Transverse colon (tissue), 4 donors: Measurements from ENCODE around the gene GOLIM4. TPM values are rescaled to one million over a fixed set of nuclear protein-coding genes. Genes with fewer than 3 reads are reported as not detected.

Source experiments
- DNase-seq: peaks from one replicate; pipeline ENCODE4 v3.0.0-alpha.2; 2019
- H3K27ac ChIP-seq, 4 donors: fragments of 200-600 bp; sonication (generic); 2 replicates each; pipeline ENCODE4 v1.5.1; 2016 to 2018; ENCODE audit warnings: inconsistent platforms in 4 of 4
- H3K27me3 ChIP-seq: fragments of 200-600 bp; sonication (generic); 2 replicates; pipeline ENCODE4 v1.5.1; 2017; ENCODE audit warnings: inconsistent platforms
- H3K36me3 ChIP-seq, 4 donors: fragments of 200-600 bp; sonication (generic); 2 replicates each; pipeline ENCODE4 v1.5.1; 2017 to 2019; ENCODE audit warnings: inconsistent platforms in 4 of 4
- H3K4me1 ChIP-seq, 4 donors: fragments of 200-600 bp; sonication (generic); 2 replicates each; pipeline ENCODE4 v1.5.1; 2017 to 2020; ENCODE audit warnings: inconsistent platforms in 4 of 4
- H3K4me3 ChIP-seq, 4 donors: fragments of 200-600 bp; sonication (generic); 1 replicate in 1 of 4; 2 replicates in 3 of 4; pipeline versions ENCODE4 v1.5.1 to v1.6.1; 2017 to 2019; ENCODE audit warnings: inconsistent platforms in 4 of 4
- H3K9me3 ChIP-seq, 2 donors: fragments of 200-600 bp; sonication (generic); 2 replicates each; pipeline ENCODE4 v1.5.1; 2017 to 2019; ENCODE audit warnings: inconsistent platforms in 2 of 2
- EP300 ChIP-seq: sonication (generic); formaldehyde crosslinking; IDR thresholded peaks from one replicate; pipeline ENCODE4 v1.6.1; 2017; ENCODE audit warnings: antibody characterized with exemption, low read depth
- POLR2A ChIP-seq: fragments of 450-650 bp; IDR thresholded peaks from one replicate; pipeline ENCODE4 v1.6.1; 2016; ENCODE audit warnings: antibody characterized with exemption, mild to moderate bottlenecking, moderate library complexity
- POLR2AphosphoS5 ChIP-seq, 3 donors: sonication (generic); formaldehyde crosslinking; IDR thresholded peaks; one replicate each; pipeline ENCODE4 v1.6.1; 2016; ENCODE audit warnings: antibody characterized with exemption in 3 of 3
- WGBS, 2 donors: methylation state at CpG; one replicate each; pipeline ENCODE4 v1.1.5; 2018; ENCODE audit warnings: low coverage in 1 of 2; 5-methylcytosine and 5-hydroxymethylcytosine counted together
- in situ Hi-C, 4 donors: fragments of 200-750 bp; cut with MboI; loops; one replicate each; pipeline versions ENCODE4 v1.15.0 to v1.15.1; 2017; ENCODE audit warnings: low sequenced_read_pairs in 3 of 4, low pct_ligation_motif_present in 1 of 4, low pct_unique_long_range_greater_than_20kb in 1 of 4
- intact Hi-C: fragments of 100-400 bp; cut with DNase I; formaldehyde crosslinking; loops from one replicate; pipeline ENCODE4 v1.15.1; 2023; ENCODE audit warnings: low total_unique reads
- total RNA-seq, 4 donors: library from RNA; depleted of rRNA; stranded (reverse); fragments of >200 nt; gene quantifications; one replicate each; pipeline ENCODE4 v1.1.0, GENCODE V29; 2016
- TF ChIP-seq, protein P1 (sequence below), 5 experiments: fragments of 200-600 bp in 3 of 5; fragments of 450-650 bp in 2 of 5; sonication (generic) in 3 of 5; IDR thresholded peaks; 1 replicate in 2 of 5; 2 replicates in 3 of 5; pipeline ENCODE4 v1.5.1; 2016 to 2017; ENCODE audit warnings: antibody characterized with exemption in 5 of 5, inconsistent platforms in 3 of 5, mild to moderate bottlenecking in 2 of 5, moderate library complexity in 1 of 5

The GOLIM4 gene
- total RNA-seq, 4 donors from 2014 or later: 87.2 to 120 (median 101) TPM

DNA sequence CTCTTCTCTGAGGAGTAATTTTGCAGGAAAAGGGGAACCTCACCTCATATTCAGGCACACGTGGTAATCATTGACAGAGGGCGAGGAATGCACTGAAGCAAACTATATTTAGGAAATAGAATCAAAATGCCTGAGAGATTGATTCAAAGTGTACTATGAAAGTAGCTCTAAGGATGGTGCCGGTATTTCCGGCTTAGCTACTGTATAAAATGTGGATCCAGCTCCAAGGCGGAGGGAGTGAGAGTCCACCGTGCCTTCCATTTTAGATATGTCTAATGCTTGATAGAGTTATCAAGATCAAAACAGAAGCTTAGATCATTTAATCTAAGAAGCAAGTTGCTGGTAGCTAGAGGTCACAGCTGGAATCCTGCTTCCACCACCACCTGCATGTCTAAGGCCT is 33.0 kb downstream of the GOLIM4 start:
- H3K27me3 ChIP-seq: no peaks in the 10 kb centered on the region
- no peaks in the 10 kb centered on the region for H3K9me3 ChIP-seq
- intact Hi-C loops (no loop called here), in situ Hi-C loops (no loop called here)
- peaks cover 0 to 51% (median 36%) of the 10 kb centered on the region in 4 donors for H3K4me1 ChIP-seq
- 68 to 70% methylated on average over 4 to 6 of the region's 6 CpGs for WGBS, 2 donors
- H3K4me3 ChIP-seq: no peak overlapping the region
- DNase-seq: no peak
- H3K27ac ChIP-seq: peak overlapping the region in 2 of 4 donors; percentile 16 to 25
- no peak for TF ChIP-seq POLR2A
- no peak for TF ChIP-seq POLR2AphosphoS5 (IDR thresholded peaks at IDR 0.05)
- TF ChIP-seq EP300: no peak
- TF ChIP-seq, protein P1, sequence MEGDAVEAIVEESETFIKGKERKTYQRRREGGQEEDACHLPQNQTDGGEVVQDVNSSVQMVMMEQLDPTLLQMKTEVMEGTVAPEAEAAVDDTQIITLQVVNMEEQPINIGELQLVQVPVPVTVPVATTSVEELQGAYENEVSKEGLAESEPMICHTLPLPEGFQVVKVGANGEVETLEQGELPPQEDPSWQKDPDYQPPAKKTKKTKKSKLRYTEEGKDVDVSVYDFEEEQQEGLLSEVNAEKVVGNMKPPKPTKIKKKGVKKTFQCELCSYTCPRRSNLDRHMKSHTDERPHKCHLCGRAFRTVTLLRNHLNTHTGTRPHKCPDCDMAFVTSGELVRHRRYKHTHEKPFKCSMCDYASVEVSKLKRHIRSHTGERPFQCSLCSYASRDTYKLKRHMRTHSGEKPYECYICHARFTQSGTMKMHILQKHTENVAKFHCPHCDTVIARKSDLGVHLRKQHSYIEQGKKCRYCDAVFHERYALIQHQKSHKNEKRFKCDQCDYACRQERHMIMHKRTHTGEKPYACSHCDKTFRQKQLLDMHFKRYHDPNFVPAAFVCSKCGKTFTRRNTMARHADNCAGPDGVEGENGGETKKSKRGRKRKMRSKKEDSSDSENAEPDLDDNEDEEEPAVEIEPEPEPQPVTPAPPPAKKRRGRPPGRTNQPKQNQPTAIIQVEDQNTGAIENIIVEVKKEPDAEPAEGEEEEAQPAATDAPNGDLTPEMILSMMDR (IDR thresholded peaks at IDR 0.05): no peak
- no peaks in the 10 kb centered on the region for H3K36me3 ChIP-seq

- Histone ChIP-seq H3K4me3 (no peak overlapping the region), H3K27me3 (no peaks in the 10 kb centered on the region), H3K9me3 (no peaks in the 10 kb centered on the region), H3K36me3 (no peaks in the 10 kb centered on the region), H3K4me1 (peaks cover 0 to 47% (median 32%) of the 10 kb centered on the region in 4 donors), H3K27ac (peak overlapping the region in 1 of 4 donors; percentile 4)
- in situ Hi-C loops: no loop called here
- 46 to 49% methylated on average over 5 of the region's 5 CpGs for WGBS, 2 donors
- intact Hi-C loops: no loop called here
- DNase-seq: no peak
- no peak for TF ChIP-seq POLR2A
- no peak for TF ChIP-seq POLR2AphosphoS5 (IDR thresholded peaks at IDR 0.05)
- TF ChIP-seq EP300: no peak
- TF ChIP-seq, protein P1 (IDR thresholded peaks at IDR 0.05): no peak
Measured at GRCh38 chr3:168061332-168061996, 34.3 kb downstream of the GOLIM4 start.

GRCh38 chr3:168060317-168060716 is 35.4 kb downstream of the GOLIM4 start:
- DNase-seq: no peak
- intact Hi-C loops: no loop called here
- in situ Hi-C loops: no loop called here
- no peaks in the 10 kb centered on the region for H3K36me3 ChIP-seq
- H3K9me3 ChIP-seq: no peaks in the 10 kb centered on the region
- no peaks in the 10 kb centered on the region for H3K27me3 ChIP-seq
- H3K27ac ChIP-seq: no peak overlapping the region
- peaks cover 0 to 57% (median 36%) of the 10 kb centered on the region in 4 donors for H3K4me1 ChIP-seq
- no peak for TF ChIP-seq POLR2A
- TF ChIP-seq, protein P1 (IDR thresholded peaks at IDR 0.05): no peak
- no peak for TF ChIP-seq POLR2AphosphoS5 (IDR thresholded peaks at IDR 0.05)
- TF ChIP-seq EP300: no peak
- H3K4me3 ChIP-seq: no peak overlapping the region
- WGBS, 2 donors: 96 to 100% methylated on average over 3 of the region's 3 CpGs

DNA sequence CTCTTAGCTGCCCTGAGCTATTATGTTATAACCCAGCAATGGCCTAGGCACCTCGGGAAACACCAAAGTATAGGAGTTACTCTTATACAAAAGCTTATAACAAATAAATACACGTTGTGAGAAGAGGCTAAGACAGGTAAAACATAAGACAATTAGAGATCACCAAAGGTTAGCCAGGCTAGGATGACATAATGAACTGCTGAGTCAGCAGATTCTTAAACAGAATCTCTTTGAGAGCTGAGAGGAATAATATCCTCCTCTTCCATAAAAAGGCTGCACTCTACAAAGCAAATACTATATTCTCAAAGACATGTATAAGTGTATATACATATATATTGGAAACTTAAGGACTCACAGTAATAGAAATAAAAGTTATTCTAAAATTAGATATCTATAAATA is 37.2 kb downstream of the GOLIM4 start:
- in situ Hi-C loops: no loop called here
- TF ChIP-seq EP300 (no peak), POLR2AphosphoS5 (IDR thresholded peaks at IDR 0.05) (no peak), POLR2A (no peak)
- TF ChIP-seq, protein P1 (IDR thresholded peaks at IDR 0.05): no peak
- 56 to 76% methylated on average over 2 of the region's 2 CpGs for WGBS, 2 donors

More for the DNA sequence above, 37.2 kb downstream of the GOLIM4 start:
- H3K4me1 ChIP-seq: peaks cover 0 to 60% (median 39%) of the 10 kb centered on the region in 4 donors
- DNase-seq: no peak
- no peaks in the 10 kb centered on the region for H3K27me3 ChIP-seq
- no peak overlapping the region for H3K4me3 ChIP-seq
- no peaks in the 10 kb centered on the region for H3K9me3 ChIP-seq
- no peaks in the 10 kb centered on the region for H3K36me3 ChIP-seq
- H3K27ac ChIP-seq: peak overlapping the region in 3 of 4 donors; percentile 67 to 83 (median 74)
- intact Hi-C loops: loop anchor here (10.0 kb wide), 1 partner anchor 56 kb away; no protein-coding TSS in a partner anchor
